K562 (cell line): ENCODE data around the gene RACGAP1. TPM values are rescaled to one million over a fixed set of nuclear protein-coding genes. Genes with fewer than 3 reads are reported as not detected.

Source experiments
- ARID1B ChIP-seq: fragments of 450-650 bp; IDR thresholded peaks from 2 replicates; pipeline ENCODE4 v1.6.1; 2016; ENCODE audit warnings: antibody characterized with exemption, mild to moderate bottlenecking, inconsistent platforms
- CBFA2T3 ChIP-seq: fragments of 450-650 bp; IDR thresholded peaks from 2 replicates; pipeline ENCODE4 v1.6.1; 2017
- CUX1 ChIP-seq: fragments of 200-800 bp; sonication (Bioruptor generic); IDR thresholded peaks from 2 replicates; pipeline ENCODE4 v1.6.1; 2016; ENCODE audit warnings: missing genetic modification characterization, missing compliant biosample characterization
- HNRNPLL ChIP-seq: fragments of 200-400 bp; formaldehyde crosslinking; IDR thresholded peaks from 2 replicates; pipeline ENCODE4 v1.6.1; 2017; ENCODE audit warnings: low read length, low read depth, mild to moderate bottlenecking; ENCODE audit not compliant: poor library complexity, severe bottlenecking
- JUN ChIP-seq, 2 experiments: sonication (generic) in 1 of 2; formaldehyde crosslinking in 1 of 2; IDR thresholded peaks; 2 replicates each; pipeline versions ENCODE4 v1.6.1 to v1.8.0; 2012 to 2022; ENCODE audit warnings: borderline replicate concordance in 2 of 2, mild to moderate bottlenecking in 2 of 2, improper control_type of control experiment in 1 of 2, low read depth in 1 of 2, low read length in 1 of 2, missing genetic modification reagents in 1 of 2
- MYNN ChIP-seq, 2 experiments: sonication (generic); formaldehyde crosslinking in 1 of 2; IDR thresholded peaks; 2 replicates each; pipeline versions ENCODE4 v1.5.0 to v1.6.1; 2016 to 2020; ENCODE audit warnings: antibody characterized with exemption in 1 of 2, missing genetic modification reagents in 1 of 2
- NUFIP1 ChIP-seq: fragments of 450-650 bp; IDR thresholded peaks from 2 replicates; pipeline ENCODE4 v1.6.1; 2018; ENCODE audit not compliant: partially characterized antibody
- POLR2B ChIP-seq: fragments of 450-650 bp; IDR thresholded peaks from 2 replicates; pipeline ENCODE4 v1.6.1; 2018; ENCODE audit warnings: low read depth; ENCODE audit not compliant: partially characterized antibody
- TCFL5 ChIP-seq: fragments of 250-450 bp; sonication (Bioruptor Pico); conservative IDR thresholded peaks from 2 replicates; pipeline ENCODE4 v1.6.1; 2021; ENCODE audit warnings: mild to moderate bottlenecking, moderate library complexity, matching md5 sums
- TEAD1 ChIP-seq, 2 experiments: fragments of 450-650 bp in 1 of 2; sonication (generic) in 1 of 2; formaldehyde crosslinking; IDR thresholded peaks; 2 replicates each; pipeline versions ENCODE4 v1.4.0 to v1.8.0; 2020 to 2022; ENCODE audit warnings: mild to moderate bottlenecking in 2 of 2, missing genetic modification reagents in 1 of 2
- ZNF165 ChIP-seq: fragments of 250-450 bp; sonication (Bioruptor Pico); IDR thresholded peaks from 2 replicates; pipeline ENCODE4 v1.4.0; 2020; ENCODE audit warnings: borderline replicate concordance
- ZNF79 ChIP-seq: fragments of 250-450 bp; sonication (Bioruptor Pico); IDR thresholded peaks from 2 replicates; pipeline ENCODE4 v1.4.0; 2020; ENCODE audit warnings: low read depth, mild to moderate bottlenecking, moderate library complexity
- polyA plus RNA-seq, 8 experiments: library from polyadenylated mRNA; depleted of rRNA in 4 of 8; stranded (reverse) in 5 of 8; unstranded in 3 of 8; fragments of >200 nt; fragmentation: Nextera tagmentation in 2 of 8; fragmentation: Illumina TruSeq in 1 of 8; extraction: Ambion mirVana in 2 of 8; extraction: Trizol in 1 of 8; gene quantifications; 2 replicates each; pipeline versions ENCODE4 v1.2.1 to v1.2.3, GENCODE V29; 2011 to 2014; ENCODE audit warnings: inconsistent platforms in 1 of 8, missing spikeins in 1 of 8
- total RNA-seq, 7 experiments: library from RNA; depleted of rRNA in 6 of 7; stranded (reverse); fragments of >200 nt in 6 of 7; fragmentation: Illumina TruSeq in 2 of 7; extraction: Trizol in 2 of 7; gene quantifications; 2 replicates each; pipeline versions ENCODE4 v1.2.1 to v1.2.3, GENCODE V29; 2011 to 2021; ENCODE audit warnings: low replicate concordance in 1 of 7

Gene RACGAP1
- total and polyA plus RNA-seq, 9 of the 15 experiments (the other 6 are each of a cell fraction or from before 2014, with no cell fraction given) = 56.4 to 92.9 (median 71.8) TPM

- no peak for TF ChIP-seq ZNF79 (CRISPR knock-in tag)
- TF ChIP-seq TEAD1 (CRISPR knock-in tag; IDR thresholded peaks at IDR 0.05) = 0 out of 4 replicates have a peak, but pooled peaks of 1 of the 2 experiments have one; percentile 30
- TF ChIP-seq NUFIP1 = no peak
- no peak for TF ChIP-seq CUX1
- no peak for TF ChIP-seq ZNF165 (CRISPR knock-in tag)
- TF ChIP-seq MYNN (IDR thresholded peaks at IDR 0.05) = no peak
- no peak for TF ChIP-seq MYNN (CRISPR knock-in tag; IDR thresholded peaks at IDR 0.05)
- TF ChIP-seq CBFA2T3 = 0 out of 2 replicates have a peak, but pooled peaks have one; percentile 15
- TF ChIP-seq TCFL5 (CRISPR knock-in tag) = no peak
- 0 out of 2 replicates have a peak, but pooled peaks have one; percentile 18 for TF ChIP-seq JUN (IDR thresholded peaks at IDR 0.05; ENCODE audit: borderline replicate concordance, low read depth, low read length)
- no peak for TF ChIP-seq JUN (CRISPR knock-in tag; IDR thresholded peaks at IDR 0.05; ENCODE audit: borderline replicate concordance)
- TF ChIP-seq HNRNPLL = no peak
- TF ChIP-seq POLR2B = no peak
- no peak for TF ChIP-seq ARID1B
These were observed 30.7 kb upstream of the RACGAP1 start (continued) for GRCh38 chr12:50055831-50056638.
